Measurements from ENCODE around the gene PTP4A2.

DNA sequence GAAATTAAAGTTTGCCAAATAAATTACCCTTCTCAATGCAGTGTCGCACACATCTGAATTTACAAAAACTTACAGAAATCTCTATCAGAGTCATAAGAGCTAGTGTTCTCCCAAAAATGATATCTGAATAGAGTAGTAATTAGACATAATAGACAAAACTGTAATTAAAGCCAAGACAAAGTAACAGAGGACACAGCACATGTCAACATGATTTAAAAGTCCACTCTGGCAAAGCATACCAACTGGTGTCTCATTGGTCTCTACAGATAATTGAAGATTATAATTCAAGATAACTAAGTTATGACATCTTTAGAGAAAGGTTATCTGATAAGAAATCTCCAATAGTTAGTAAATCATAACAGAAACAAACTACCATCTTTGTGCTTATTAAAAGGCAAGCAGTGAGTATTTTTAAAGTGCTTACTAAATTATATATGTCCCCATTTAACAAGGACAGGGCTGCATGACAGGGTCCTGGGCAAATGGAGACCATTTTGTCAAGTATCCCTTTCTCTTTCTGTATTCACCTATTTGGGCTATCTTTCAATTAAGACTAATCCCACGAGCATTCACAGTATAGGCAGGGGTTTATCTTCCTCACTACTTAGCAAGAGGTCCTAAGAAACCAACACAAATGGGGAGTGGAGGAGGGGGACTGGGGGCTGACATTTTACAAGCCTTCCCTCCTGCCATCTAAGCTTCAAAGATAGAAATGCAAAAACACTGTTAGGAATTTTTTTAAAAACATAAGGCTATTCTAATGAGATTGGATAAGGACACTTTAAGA, 26.0 kb downstream of the PTP4A2 start:
- TF ChIP-seq, protein P1, sequence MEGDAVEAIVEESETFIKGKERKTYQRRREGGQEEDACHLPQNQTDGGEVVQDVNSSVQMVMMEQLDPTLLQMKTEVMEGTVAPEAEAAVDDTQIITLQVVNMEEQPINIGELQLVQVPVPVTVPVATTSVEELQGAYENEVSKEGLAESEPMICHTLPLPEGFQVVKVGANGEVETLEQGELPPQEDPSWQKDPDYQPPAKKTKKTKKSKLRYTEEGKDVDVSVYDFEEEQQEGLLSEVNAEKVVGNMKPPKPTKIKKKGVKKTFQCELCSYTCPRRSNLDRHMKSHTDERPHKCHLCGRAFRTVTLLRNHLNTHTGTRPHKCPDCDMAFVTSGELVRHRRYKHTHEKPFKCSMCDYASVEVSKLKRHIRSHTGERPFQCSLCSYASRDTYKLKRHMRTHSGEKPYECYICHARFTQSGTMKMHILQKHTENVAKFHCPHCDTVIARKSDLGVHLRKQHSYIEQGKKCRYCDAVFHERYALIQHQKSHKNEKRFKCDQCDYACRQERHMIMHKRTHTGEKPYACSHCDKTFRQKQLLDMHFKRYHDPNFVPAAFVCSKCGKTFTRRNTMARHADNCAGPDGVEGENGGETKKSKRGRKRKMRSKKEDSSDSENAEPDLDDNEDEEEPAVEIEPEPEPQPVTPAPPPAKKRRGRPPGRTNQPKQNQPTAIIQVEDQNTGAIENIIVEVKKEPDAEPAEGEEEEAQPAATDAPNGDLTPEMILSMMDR (IDR thresholded peaks at IDR 0.05), result no peak
- TF ChIP-seq POLR2A (IDR thresholded peaks at IDR 0.05), result no peak
